Breast epithelium (tissue), 3 donors: ENCODE results near the gene ZNF710.

Experiments
- CTCF ChIP-seq, 3 donors: fragments of 450-650 bp; IDR thresholded peaks; one replicate each; pipeline ENCODE4 v1.5.1; 2016 to 2017; ENCODE audit warnings: antibody characterized with exemption in 3 of 3, mild to moderate bottlenecking in 3 of 3, moderate library complexity in 3 of 3
- POLR2A ChIP-seq: fragments of 450-650 bp; IDR thresholded peaks from one replicate; pipeline ENCODE4 v1.6.1; 2016; ENCODE audit warnings: antibody characterized with exemption, mild to moderate bottlenecking, moderate library complexity
- POLR2AphosphoS5 ChIP-seq, 3 donors: sonication (generic); formaldehyde crosslinking; IDR thresholded peaks; one replicate each; pipeline ENCODE4 v1.6.1; 2017; ENCODE audit warnings: antibody characterized with exemption in 3 of 3

DNA sequence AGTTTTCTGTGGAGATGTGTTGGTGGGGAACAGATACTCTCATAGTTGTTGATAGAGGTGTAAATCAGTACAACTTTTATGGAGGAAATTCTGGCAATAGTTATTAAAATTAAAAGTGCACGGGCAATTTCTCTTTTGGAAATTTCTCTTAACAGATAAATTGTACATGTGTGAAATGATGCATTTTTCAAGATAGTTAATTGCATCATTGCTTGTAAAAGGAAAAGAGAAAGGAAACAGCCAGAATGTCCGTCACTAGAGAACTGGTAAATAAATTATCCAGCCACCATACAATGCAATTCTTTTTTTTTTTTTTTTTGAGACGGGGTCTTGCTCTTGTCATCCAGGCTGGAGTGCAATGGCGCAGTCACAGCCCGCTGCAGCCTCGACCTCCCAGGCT, 14.2 kb downstream of the ZNF710 start:
- no peak for TF ChIP-seq CTCF (IDR thresholded peaks at IDR 0.05)
- TF ChIP-seq POLR2AphosphoS5 (IDR thresholded peaks at IDR 0.05) = no peak
- no peak for TF ChIP-seq POLR2A
